ENCODE data around the gene OAF.

DNA sequence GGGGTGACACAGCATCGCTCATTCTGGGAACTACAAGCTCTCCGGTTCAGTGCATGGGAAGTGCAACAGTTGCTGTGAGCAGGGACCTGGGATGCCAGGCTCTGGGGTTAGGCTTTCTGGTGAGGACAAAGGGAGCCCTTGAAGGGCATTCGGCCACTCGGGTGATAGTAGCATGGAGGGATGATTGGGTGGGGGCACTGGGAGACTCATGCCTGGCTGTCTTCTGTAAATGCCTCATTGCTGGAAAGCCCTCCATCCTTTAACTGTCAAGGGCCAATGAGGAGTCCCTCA is 9.9 kb downstream of the OAF start:
- no peak for TF ChIP-seq POLR2A (IDR thresholded peaks at IDR 0.05)
- no peak for TF ChIP-seq EP300 (IDR thresholded peaks at IDR 0.05)
- TF ChIP-seq CTCF (IDR thresholded peaks at IDR 0.05), result no peak

Data from sigmoid colon (tissue), 4 donors.